ENCODE data around the gene CYTH2.
"Not testable (repeated sequence)": the region's sequence is repeated elsewhere in the genome, so short reads cannot be mapped to it uniquely, and the experiment has no call there.

CYTH2 gene

GRCh38 chr19:48478339-48479256 is 9.4 kb downstream of the CYTH2 start:
- Mint-ChIP-seq H3K4me1 (ENCODE audit: low read depth) (peaks cover 21% of the 10 kb centered on the region), H3K36me3 (no peaks in the 10 kb centered on the region), H3K9me3 (ENCODE audit: low read depth) (no peaks in the 10 kb centered on the region), H3K27ac (peak overlapping the region; percentile 86), H3K4me3 (no peak overlapping the region), H3K27me3 (no peaks in the 10 kb centered on the region)

DNA sequence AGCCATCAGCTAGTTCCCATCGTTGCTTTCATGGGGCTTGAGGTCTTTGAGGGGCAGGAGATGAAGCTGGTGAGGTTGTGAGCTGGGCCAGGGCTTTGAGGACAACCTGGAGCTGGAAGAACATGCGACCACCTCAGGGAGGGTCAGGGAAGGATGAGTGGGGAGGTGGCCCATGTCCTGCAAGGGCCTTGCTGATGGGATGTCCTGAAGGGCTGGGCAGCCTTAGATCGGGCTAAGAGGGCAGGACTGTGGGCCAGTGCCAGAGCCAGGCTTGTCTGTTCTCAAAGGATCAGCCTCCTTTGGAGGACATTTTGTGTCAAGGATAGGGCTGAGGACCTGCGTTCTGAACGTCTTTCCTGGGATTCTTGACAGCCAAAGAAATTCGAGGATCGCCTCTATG is 10.5 kb downstream of the CYTH2 start:
- H3K9me3 Mint-ChIP-seq (ENCODE audit: low read depth), result no peaks in the 10 kb centered on the region
- H3K27me3 Mint-ChIP-seq, result no peaks in the 10 kb centered on the region
- H3K36me3 Mint-ChIP-seq, result peaks cover 3% of the 10 kb centered on the region
- peaks cover 21% of the 10 kb centered on the region for H3K4me1 Mint-ChIP-seq (ENCODE audit: low read depth)
- H3K4me3 Mint-ChIP-seq, result peak overlapping the region; percentile 87
- H3K27ac Mint-ChIP-seq, result peak overlapping the region; percentile 86

DNA sequence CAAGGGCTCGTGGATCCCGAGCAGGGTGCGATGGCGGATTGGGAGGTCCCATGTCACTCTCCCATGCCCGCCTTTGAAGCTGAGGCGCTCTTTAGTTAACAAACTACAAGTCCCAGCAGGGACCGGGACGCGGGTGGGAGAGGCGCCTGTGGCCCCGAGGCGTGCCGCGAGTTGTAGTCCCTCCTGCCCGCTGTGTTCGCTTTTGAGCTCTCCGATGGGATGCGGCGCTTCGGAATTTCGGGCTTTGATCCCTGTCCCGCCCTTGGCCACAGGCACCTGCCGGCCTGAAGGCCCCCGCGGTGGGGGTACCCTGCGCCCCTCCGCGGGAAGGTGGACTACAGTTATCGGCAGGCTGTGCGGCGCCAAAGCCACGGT is 11.0 kb downstream of the CYTH2 start:
- H3K4me1 Mint-ChIP-seq (ENCODE audit: low read depth), result peaks cover 21% of the 10 kb centered on the region
- no peaks in the 10 kb centered on the region for H3K27me3 Mint-ChIP-seq
- H3K36me3 Mint-ChIP-seq, result peaks cover 3% of the 10 kb centered on the region
- peak overlapping the region; percentile 93 for H3K27ac Mint-ChIP-seq
- no peaks in the 10 kb centered on the region for H3K9me3 Mint-ChIP-seq (ENCODE audit: low read depth)
- H3K4me3 Mint-ChIP-seq, result peak overlapping the region; percentile 87

DNA sequence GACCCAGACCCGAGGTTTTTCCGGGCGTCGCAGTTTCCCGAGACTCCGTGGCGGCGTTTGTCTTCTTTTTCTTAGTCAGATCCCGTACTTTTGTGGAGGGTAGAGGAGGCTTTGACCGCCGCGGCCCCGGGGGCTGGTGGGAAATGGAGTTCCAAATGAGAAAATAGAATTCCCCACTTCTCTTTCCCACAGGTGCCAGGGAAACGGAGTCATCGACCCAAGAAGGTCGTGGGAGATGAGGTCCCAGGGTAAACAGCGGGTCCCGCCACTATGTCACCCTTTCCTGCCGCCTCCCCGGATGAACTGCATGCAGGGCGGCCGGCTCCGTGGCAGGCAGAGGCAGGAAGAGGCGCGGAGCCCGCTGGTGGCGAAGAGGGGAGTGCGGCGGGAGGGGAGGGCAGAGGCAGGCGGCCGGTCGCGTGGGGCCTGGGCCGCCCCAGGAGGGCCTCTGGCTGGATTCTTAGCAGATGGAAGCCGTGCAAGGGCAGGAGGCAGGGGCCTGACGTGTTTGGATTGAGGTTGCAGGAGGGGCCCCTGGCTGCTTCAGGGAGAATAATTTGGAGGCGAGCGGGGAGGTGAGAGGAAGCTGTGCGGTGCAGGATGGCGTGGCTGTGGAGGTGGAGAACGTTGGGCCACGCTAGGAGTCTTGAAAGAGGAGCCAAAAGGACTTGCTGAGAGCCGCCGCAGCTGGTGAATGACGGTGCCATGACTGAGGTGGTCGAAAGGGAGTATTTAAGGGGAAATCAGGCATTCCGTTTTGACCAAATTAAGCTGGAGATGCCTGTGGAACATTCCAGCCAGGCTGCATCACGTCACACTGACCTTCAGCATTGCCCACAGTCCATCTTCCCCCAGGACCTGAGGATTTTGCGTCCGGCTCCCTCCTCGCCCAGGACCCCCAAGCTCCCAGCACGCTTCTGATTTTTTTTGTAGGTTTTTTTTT is 11.7 kb downstream of the CYTH2 start:
- peak overlapping the region; percentile 93 for H3K27ac Mint-ChIP-seq
- peaks cover 3% of the 10 kb centered on the region for H3K36me3 Mint-ChIP-seq
- H3K27me3 Mint-ChIP-seq, result no peaks in the 10 kb centered on the region
- H3K4me1 Mint-ChIP-seq (ENCODE audit: low read depth), result peaks cover 21% of the 10 kb centered on the region
- peak overlapping the region; percentile 87 for H3K4me3 Mint-ChIP-seq
- H3K9me3 Mint-ChIP-seq (ENCODE audit: low read depth), result no peaks in the 10 kb centered on the region

DNA sequence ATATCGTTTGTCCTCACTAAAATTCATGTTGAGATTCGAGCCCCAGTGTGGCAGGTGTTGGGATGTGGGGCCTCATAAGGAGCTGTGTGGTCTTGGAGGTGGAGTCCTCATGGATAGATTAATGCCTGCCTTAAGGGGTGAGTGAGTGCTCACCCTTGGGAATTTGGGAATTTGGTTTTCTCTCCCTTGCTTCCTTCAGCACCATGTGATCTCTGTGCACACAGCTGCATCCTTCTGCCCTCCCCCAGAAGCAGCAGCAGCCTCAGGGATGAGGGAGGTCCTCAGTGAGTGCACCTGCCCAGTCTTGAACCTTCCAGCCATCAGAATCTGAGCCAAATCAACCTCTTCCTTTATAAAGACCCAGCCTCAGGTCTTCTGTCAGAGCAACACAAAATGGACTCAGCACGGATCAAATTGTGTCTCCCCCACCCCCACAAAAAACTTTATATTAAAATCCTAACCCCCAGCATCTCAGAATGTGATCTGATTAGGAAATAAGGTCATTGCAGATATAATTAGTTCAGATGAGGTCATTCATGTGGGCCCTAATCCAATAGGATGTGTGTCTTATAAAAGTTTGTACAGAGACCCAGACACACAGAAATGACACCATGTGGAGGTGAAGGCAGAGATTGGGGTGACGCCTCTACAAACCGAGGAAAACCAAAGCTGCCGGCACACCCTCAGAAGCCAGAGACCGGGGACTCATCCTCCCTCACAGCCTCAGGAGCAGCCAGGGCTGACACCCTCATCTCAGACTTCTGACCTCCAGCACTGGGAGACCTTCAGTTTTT is 12.9 kb downstream of the CYTH2 start:
- Mint-ChIP-seq H3K27me3 (no peaks in the 10 kb centered on the region), H3K9me3 (ENCODE audit: low read depth) (no peaks in the 10 kb centered on the region), H3K36me3 (peaks cover 3% of the 10 kb centered on the region), H3K4me1 (ENCODE audit: low read depth) (peaks cover 21% of the 10 kb centered on the region), H3K27ac (peak overlapping the region; percentile 61), H3K4me3 (peak overlapping the region; percentile 50)

- Mint-ChIP-seq H3K27ac (no peak overlapping the region), H3K9me3 (ENCODE audit: low read depth) (no peaks in the 10 kb centered on the region), H3K4me1 (ENCODE audit: low read depth) (peaks cover 21% of the 10 kb centered on the region), H3K4me3 (no peak overlapping the region), H3K36me3 (peaks cover 3% of the 10 kb centered on the region), H3K27me3 (no peaks in the 10 kb centered on the region)
Observed at GRCh38 chr19:48483301-48483700, 14.1 kb downstream of the CYTH2 start.

- H3K27me3 Mint-ChIP-seq, result no peaks in the 10 kb centered on the region
- H3K27ac Mint-ChIP-seq, result no peak overlapping the region
- peaks cover 3% of the 10 kb centered on the region for H3K36me3 Mint-ChIP-seq
- peaks cover 21% of the 10 kb centered on the region for H3K4me1 Mint-ChIP-seq (ENCODE audit: low read depth)
- H3K9me3 Mint-ChIP-seq (ENCODE audit: low read depth), result no peaks in the 10 kb centered on the region
- H3K4me3 Mint-ChIP-seq, result no peak overlapping the region
Observed at GRCh38 chr19:48484247-48484893, 15.2 kb downstream of the CYTH2 start.

GRCh38 chr19:48484931-48485612 is 15.9 kb downstream of the CYTH2 start:
- Mint-ChIP-seq H3K27me3 (no peaks in the 10 kb centered on the region), H3K4me3 (no peak overlapping the region), H3K27ac (no peak overlapping the region), H3K9me3 (ENCODE audit: low read depth) (no peaks in the 10 kb centered on the region), H3K36me3 (peaks cover 3% of the 10 kb centered on the region), H3K4me1 (ENCODE audit: low read depth) (peaks cover 19% of the 10 kb centered on the region)

DNA sequence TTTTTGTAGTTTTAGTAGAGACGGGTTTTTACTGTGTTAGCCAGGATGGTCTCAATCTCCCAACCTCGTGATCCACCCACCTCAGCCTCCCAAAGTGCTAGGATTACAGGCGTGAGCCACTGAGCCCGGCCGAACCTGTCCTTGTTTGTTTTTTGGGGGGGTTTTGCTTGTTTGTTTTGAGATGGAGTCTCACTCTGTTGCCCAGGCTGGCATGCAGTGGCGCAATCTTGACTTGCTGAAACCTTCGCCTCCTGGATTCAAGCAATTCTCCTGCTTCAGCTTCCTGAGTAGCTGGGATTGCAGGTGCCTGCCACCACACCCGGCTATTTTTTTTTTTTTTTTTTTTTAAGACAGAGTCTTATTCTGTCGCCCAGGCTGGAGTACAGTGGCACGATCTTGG is 17.5 kb downstream of the CYTH2 start:
- H3K27me3 Mint-ChIP-seq; H3K36me3 Mint-ChIP-seq; H3K4me3 Mint-ChIP-seq; H3K27ac Mint-ChIP-seq; H3K9me3 Mint-ChIP-seq (ENCODE audit: low read depth): not testable (repeated sequence)
- peaks cover 16% of the 10 kb centered on the region for H3K4me1 Mint-ChIP-seq (ENCODE audit: low read depth)

DNA sequence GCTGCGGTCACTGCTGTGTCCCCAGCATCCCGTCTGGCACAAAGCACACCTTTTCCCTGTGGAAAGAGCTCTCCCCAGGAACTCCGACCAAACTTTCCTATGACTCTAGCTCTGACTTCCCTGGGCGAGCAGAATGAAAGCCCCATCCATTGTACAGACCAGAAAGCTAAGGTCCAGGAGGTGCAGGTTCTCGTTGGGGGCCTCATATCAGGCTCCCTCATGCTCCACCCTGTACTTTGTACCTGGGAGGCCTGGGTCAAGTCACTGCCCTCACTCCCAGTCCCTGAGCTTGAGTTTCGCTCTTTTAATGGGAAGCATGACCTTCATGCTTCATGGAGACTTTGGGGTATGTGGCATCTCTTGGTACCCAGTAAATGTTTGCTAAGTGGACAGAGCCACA is 18.4 kb downstream of the CYTH2 start:
- Mint-ChIP-seq H3K27ac (no peak overlapping the region), H3K4me1 (ENCODE audit: low read depth) (peaks cover 20% of the 10 kb centered on the region), H3K36me3 (peaks cover 3% of the 10 kb centered on the region), H3K27me3 (no peaks in the 10 kb centered on the region), H3K9me3 (ENCODE audit: low read depth) (no peaks in the 10 kb centered on the region), H3K4me3 (no peak overlapping the region)

DNA sequence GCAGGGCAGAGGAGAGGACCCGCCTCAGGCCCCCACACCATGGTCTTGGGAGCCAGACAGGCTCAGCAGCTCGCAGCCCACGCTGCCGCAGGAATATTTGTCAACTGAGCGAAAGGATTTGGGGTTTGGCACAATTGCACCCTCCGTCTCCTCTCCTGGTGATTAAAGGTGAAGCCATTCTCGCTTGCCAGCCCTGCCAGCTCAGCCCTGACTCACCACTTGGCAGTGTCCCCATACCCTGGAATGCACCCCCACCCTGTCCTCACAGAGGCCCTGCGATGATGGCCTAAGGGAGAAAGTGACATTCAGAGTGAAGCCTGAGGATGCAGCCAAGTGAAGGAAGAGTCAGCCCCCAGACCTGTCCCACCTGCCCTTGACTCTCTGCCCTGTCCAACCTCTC is 18.8 kb downstream of the CYTH2 start:
- Mint-ChIP-seq H3K27ac (no peak overlapping the region), H3K9me3 (ENCODE audit: low read depth) (no peaks in the 10 kb centered on the region), H3K36me3 (peaks cover 3% of the 10 kb centered on the region), H3K27me3 (no peaks in the 10 kb centered on the region), H3K4me1 (ENCODE audit: low read depth) (peaks cover 24% of the 10 kb centered on the region), H3K4me3 (no peak overlapping the region)

DNA sequence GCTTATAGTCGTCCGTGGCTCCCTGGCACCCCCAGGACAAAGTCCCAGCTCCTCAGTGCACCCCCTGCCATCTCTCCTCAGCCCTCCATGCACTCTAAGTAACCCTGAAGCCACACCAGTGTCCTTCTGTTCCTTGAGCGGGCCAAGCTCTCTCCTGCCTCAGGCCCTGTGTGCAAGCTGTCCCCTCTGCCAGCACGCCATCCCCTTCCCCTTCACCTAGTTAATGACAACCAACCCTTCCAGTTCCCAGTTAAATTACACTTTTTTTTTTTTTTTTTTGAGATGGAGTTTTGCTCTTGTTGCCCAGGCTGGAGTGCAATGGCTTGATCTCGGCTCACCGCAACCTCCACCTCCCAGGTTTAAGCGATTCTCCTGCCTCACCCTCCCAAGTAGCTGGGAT is 19.3 kb downstream of the CYTH2 start:
- peaks cover 26% of the 10 kb centered on the region for H3K4me1 Mint-ChIP-seq (ENCODE audit: low read depth)
- not testable (repeated sequence) for H3K27me3 Mint-ChIP-seq; H3K4me3 Mint-ChIP-seq; H3K9me3 Mint-ChIP-seq (ENCODE audit: low read depth); H3K27ac Mint-ChIP-seq; H3K36me3 Mint-ChIP-seq

DNA sequence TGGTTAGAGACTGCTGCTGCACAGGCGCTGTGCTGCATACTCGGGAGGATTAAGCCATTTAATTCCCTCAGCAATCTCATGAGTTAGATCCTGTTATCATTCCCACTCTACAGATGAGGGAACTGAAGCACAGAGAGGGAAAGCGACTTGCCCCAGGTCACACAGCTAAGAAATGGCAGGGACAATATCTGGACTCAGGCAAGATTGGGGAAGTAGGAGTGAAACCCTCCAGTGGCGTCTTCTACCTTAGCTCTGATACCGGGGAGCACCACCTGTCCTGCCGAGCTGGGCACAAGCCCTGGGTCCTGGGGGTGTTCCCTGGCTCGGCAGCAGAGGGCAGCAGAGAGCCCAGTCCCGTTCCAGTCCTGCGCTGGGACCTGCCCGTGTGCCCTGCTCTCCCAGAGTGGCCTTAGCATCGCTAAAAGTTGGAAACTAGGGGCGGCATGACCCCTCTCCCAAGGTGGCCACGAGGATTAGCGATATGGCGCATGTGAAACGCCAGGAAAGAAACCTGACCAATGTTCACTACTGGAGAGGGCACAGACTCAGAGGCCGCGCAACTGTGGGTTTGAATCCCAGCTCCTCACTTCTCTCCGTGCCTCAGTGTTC is 20.5 kb downstream of the CYTH2 start:
- H3K4me1 Mint-ChIP-seq (ENCODE audit: low read depth), result peaks cover 32% of the 10 kb centered on the region
- peaks cover under 1% of the 10 kb centered on the region for H3K27me3 Mint-ChIP-seq
- no peak overlapping the region for H3K27ac Mint-ChIP-seq
- no peak overlapping the region for H3K4me3 Mint-ChIP-seq
- no peaks in the 10 kb centered on the region for H3K36me3 Mint-ChIP-seq
- no peaks in the 10 kb centered on the region for H3K9me3 Mint-ChIP-seq (ENCODE audit: low read depth)
